Thymus (tissue), 11 donors: ENCODE measurements around the gene PDZD2. TPM values are rescaled to one million over a fixed set of nuclear protein-coding genes. Genes with fewer than 3 reads are reported as not detected.

Experiments used
- DNase-seq, 9 donors: peaks; one replicate each; pipeline ENCODE4 v3.0.0-alpha.2; 2013; ENCODE audit warnings: low spot score in 9 of 9, low read depth in 6 of 9, missing footprints in 1 of 9
- H3K27ac ChIP-seq, 2 donors: one replicate each; pipeline ENCODE4 v1.5.1; 2013; ENCODE audit warnings: control low read depth in 1 of 2, low read depth in 1 of 2, low read length in 1 of 2, mild to moderate bottlenecking in 1 of 2, moderate library complexity in 1 of 2
- H3K27me3 ChIP-seq, 2 donors: one replicate each; pipeline ENCODE4 v1.5.1; 2013; ENCODE audit warnings: low read length in 1 of 2; ENCODE audit not compliant: control insufficient read depth in 2 of 2, insufficient read depth in 1 of 2
- H3K36me3 ChIP-seq, 2 donors: one replicate each; pipeline ENCODE4 v1.5.1; 2013; ENCODE audit warnings: low read length in 1 of 2, mild to moderate bottlenecking in 1 of 2, moderate library complexity in 1 of 2; ENCODE audit not compliant: control insufficient read depth in 2 of 2, insufficient read depth in 2 of 2
- H3K4me1 ChIP-seq, 2 donors: one replicate each; pipeline ENCODE4 v1.5.1; 2013; ENCODE audit warnings: low read length in 2 of 2; ENCODE audit not compliant: control insufficient read depth in 2 of 2, insufficient read depth in 2 of 2
- H3K4me3 ChIP-seq, 2 donors: one replicate each; pipeline ENCODE4 v1.5.1; 2013; ENCODE audit warnings: low read length in 2 of 2, control low read depth in 1 of 2, mild to moderate bottlenecking in 1 of 2
- H3K9me3 ChIP-seq, 2 donors: one replicate each; pipeline ENCODE4 v1.5.1; 2013; ENCODE audit warnings: low read length in 1 of 2, mild to moderate bottlenecking in 1 of 2; ENCODE audit not compliant: control insufficient read depth in 2 of 2, insufficient read depth in 1 of 2
- WGBS: extraction: QIAGEN DNeasy Blood & Tissue Kit; methylation state at CpG from one replicate; pipeline ENCODE4 v1.1.7; 2013; 5-methylcytosine and 5-hydroxymethylcytosine counted together
- polyA plus RNA-seq: library from polyadenylated mRNA; stranded (reverse); fragments of 200-250 nt; gene quantifications from one replicate; pipeline ENCODE4 v1.2.3, GENCODE V29; 2013
- total RNA-seq: library from RNA; stranded (reverse); fragments of 120-200 nt; gene quantifications from one replicate; pipeline ENCODE4 v1.2.4, GENCODE V29; 2013
- donor health status: healthy.

Gene PDZD2
- total and polyA plus RNA-seq, 2 donors: 4.4 to 6.8 TPM

DNA sequence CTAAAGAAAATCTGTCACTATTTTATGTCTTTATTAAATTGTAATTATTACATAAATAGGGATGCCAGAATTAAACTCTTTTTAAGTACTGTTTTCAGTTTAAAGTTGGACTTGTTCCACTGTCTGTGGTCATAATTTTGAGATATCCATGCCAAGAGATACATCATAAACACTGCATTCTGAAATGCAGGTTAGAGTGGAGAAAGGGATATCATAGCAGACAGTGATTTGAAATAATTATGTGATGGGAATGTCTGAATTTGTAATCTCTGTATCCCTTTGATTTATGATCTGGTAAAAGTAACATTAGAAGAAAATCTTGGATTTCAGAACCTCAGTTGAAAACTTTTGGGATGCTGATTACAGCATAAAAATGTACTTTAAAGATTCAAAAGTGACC lies 313.1 kb downstream of the PDZD2 start:
- H3K27ac ChIP-seq: no peak overlapping the region
- DNase-seq: no peak
- no peaks in the 10 kb centered on the region for H3K4me1 ChIP-seq
- H3K9me3 ChIP-seq: no peaks in the 10 kb centered on the region
- no peaks in the 10 kb centered on the region for H3K36me3 ChIP-seq
- H3K4me3 ChIP-seq: no peak overlapping the region
- no peaks in the 10 kb centered on the region for H3K27me3 ChIP-seq

DNA sequence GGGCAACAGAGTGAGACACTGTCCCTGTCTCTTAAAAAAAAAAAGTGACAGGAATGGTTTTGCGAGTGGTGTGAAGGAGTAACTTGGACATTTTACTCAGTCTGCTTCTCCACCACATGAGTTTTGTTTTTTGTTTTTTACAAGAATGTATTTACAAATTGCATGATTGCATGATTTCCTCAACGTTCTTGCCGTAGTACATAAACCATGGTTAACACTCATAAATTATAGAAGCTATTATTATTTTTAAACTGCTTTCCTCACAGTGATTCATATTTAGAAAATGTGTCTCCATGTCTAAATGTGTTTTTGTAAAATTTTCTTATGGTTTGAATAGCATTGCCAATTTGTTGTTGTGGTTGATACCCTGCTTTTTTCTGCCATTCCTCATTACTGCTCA lies 315.2 kb downstream of the PDZD2 start:
- H3K9me3 ChIP-seq: no peaks in the 10 kb centered on the region
- no peaks in the 10 kb centered on the region for H3K27me3 ChIP-seq
- no peaks in the 10 kb centered on the region for H3K36me3 ChIP-seq
- H3K4me3 ChIP-seq: no peak overlapping the region
- DNase-seq: no peak
- WGBS: 95% methylated on average over 3 of the region's 3 CpGs
- H3K27ac ChIP-seq: no peak overlapping the region
- H3K4me1 ChIP-seq: no peaks in the 10 kb centered on the region

DNA sequence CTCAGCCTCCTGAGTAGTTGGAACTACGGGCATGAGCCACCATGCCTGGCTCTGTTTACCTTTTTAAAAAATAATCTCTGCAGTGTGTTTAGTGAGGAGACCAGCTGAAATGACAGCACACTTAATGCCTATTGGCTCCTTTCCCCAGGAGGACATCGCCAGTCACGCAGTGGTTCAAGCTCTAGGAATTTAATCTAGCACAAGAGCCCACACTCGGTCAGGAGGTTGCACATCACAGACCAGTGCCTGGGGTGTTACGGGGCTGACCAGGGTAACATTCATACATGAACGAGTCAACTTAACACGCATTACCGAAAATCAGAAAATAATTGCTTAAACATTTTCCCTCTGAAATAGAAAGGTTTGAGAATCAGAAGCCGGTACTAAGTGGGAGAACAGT lies 318.2 kb downstream of the PDZD2 start:
- Histone ChIP-seq H3K36me3 (no peaks in the 10 kb centered on the region), H3K27me3 (no peaks in the 10 kb centered on the region), H3K27ac (no peak overlapping the region), H3K4me3 (no peak overlapping the region), H3K4me1 (no peaks in the 10 kb centered on the region), H3K9me3 (no peaks in the 10 kb centered on the region)
- WGBS: 97% methylated on average over 9 of the region's 9 CpGs
- no peak for DNase-seq

DNA sequence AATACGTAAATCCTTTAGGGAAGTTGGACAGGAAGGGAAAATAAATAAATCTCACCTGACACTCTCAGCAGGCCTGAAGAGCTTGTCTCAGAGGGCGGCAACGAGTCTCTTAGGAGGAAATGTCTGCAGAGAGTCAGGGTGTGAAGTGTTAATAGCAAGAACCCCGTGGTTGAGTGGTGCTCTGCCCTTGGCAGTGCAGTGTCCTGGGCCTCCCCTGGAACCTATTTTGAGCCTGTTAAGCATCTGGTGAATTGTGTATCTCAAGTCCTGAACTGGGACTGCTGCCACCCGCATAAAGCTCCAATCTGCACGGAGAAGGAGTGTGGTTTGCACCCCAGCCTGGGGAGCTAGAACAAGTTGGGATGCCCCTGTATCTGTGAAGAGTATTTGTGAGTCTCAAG lies 323.4 kb downstream of the PDZD2 start:
- Histone ChIP-seq H3K36me3 (no peaks in the 10 kb centered on the region), H3K4me3 (no peak overlapping the region), H3K9me3 (no peaks in the 10 kb centered on the region), H3K27ac (no peak overlapping the region), H3K4me1 (peaks cover 0 to 2% of the 10 kb centered on the region in 2 donors), H3K27me3 (no peaks in the 10 kb centered on the region)
- WGBS: 60% methylated on average over 6 of the region's 6 CpGs
- no peak for DNase-seq

DNA sequence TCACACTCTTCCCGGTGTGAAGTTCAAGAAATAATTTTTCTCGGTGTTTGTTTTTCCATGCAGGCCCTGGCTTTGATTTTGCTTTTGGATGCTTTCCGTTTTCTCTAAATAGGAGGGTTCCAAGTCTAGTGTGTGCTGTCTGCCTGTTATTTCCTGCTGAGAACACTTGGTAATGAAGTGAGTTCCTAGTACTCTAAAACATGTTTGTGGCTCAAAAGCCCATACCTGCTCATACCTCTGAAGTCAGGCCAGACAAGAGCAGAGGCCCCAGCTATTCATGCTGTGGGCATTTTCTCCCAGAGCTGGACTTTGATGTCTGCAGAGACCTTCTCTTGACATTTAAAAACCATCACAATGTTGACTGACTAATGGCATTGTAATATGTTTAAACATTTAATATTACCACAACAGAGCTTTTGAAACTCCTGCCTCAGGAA lies 324.0 kb downstream of the PDZD2 start:
- Histone ChIP-seq H3K27ac (no peak overlapping the region), H3K4me3 (no peak overlapping the region), H3K4me1 (peaks cover 0 to 2% of the 10 kb centered on the region in 2 donors), H3K27me3 (no peaks in the 10 kb centered on the region), H3K9me3 (no peaks in the 10 kb centered on the region), H3K36me3 (no peaks in the 10 kb centered on the region)
- 73% methylated on average over 3 of the region's 3 CpGs for WGBS
- DNase-seq: no peak

DNA sequence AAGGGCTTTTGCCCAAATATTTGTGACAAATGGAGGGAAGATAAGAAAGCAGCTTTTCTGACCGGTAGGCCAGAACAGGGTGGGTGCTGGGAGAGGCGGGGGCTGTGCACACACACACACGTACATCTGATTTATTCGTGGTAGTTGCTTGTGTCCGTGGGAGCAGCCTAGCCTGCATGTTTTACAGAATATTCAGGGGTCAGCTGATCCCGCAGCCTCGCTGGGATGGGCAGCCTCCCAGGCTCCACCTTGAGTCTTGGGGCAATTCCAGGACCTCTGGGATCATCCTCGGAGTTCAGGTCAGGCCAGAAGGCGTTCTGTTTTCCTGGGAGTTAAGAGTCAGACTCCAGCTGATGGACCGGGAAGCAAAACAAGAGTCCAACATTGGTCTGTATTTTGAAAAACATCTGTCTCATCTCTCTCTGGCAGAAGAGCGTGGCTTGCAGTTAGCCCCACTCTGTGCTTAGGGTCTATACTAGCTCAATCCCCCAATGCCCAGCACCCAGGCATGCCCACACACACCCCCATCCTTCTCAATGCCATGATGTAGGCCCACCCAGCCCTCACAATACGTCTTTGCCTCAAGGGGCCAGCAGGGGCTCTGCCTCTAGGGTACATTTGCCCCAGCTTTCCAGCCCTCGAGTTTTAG lies 324.6 kb downstream of the PDZD2 start:
- Histone ChIP-seq H3K36me3 (no peaks in the 10 kb centered on the region), H3K9me3 (no peaks in the 10 kb centered on the region), H3K4me1 (peaks cover 0 to 2% of the 10 kb centered on the region in 2 donors), H3K27ac (no peak overlapping the region), H3K4me3 (no peak overlapping the region), H3K27me3 (no peaks in the 10 kb centered on the region)
- DNase-seq: no peak
- 92% methylated on average over 13 of the region's 13 CpGs for WGBS

DNA sequence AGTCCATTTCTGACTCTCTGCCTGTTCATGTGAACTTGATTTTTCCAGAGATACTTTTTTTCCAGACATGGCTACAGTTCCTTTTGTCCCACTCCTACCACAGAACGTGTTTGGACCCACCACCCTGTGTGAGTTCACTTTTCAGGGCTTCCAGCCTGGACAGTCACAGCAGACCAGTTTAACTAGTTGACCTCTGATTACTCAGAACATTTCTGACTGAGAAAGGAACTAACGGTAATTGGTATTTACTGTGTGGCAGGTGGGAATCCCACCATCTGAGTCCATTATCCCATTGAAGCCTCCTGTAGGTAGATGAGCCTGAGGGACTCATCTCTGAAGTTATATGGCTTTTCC lies 325.1 kb downstream of the PDZD2 start:
- no peaks in the 10 kb centered on the region for H3K36me3 ChIP-seq
- no peak overlapping the region for H3K4me3 ChIP-seq
- peaks cover 0 to 2% of the 10 kb centered on the region in 2 donors for H3K4me1 ChIP-seq
- no peak for DNase-seq
- no peaks in the 10 kb centered on the region for H3K9me3 ChIP-seq
- WGBS: 85% methylated on average over 2 of the region's 2 CpGs
- no peaks in the 10 kb centered on the region for H3K27me3 ChIP-seq
- H3K27ac ChIP-seq: no peak overlapping the region

DNA sequence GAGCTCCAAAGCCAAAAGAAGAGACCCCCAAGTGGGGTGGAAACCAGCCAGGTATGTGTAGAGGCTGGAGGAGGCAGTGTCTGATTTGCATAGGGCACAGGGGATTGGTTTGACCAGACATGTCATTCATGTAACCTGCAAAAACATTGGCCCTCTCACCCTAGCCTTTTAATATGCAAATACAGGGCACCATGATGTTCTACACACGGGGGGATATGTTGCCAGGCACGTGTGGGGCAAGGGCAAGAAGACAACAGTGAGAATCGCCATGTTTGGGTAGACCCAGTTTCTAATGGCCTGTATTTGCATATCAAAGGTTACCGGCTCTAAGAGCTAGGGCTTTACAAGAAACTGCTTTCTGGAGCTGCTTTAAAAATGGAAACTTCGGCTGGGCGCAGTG lies 326.3 kb downstream of the PDZD2 start:
- WGBS: 96% methylated on average over 6 of the region's 6 CpGs
- Histone ChIP-seq H3K27ac (no peak overlapping the region), H3K9me3 (no peaks in the 10 kb centered on the region), H3K36me3 (no peaks in the 10 kb centered on the region), H3K4me3 (no peak overlapping the region), H3K27me3 (no peaks in the 10 kb centered on the region), H3K4me1 (peaks cover 0 to 2% of the 10 kb centered on the region in 2 donors)
- DNase-seq: no peak

DNA sequence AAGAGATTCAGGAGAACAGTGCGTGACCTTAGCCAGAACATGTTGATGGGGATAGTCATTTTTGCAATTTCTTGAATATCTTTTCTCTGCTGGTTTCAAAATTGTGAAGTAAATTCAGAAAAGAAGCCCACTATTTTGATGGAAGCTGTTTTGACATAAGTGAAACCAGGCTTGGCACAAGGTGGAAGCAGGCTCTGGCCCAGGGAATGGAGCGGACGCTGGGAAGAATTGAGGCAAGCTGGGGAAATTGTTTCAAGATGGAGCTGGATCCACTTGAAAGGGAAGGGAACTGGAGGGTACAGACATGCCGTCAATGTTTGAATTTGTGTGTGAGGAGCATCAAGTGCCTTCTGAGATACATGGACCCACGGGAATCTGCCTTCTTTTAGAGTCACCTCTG lies 328.0 kb downstream of the PDZD2 start:
- 94% methylated on average over 5 of the region's 5 CpGs for WGBS
- DNase-seq: no peak
- H3K4me1 ChIP-seq: peaks cover 0 to 2% of the 10 kb centered on the region in 2 donors
- no peaks in the 10 kb centered on the region for H3K36me3 ChIP-seq
- no peaks in the 10 kb centered on the region for H3K27me3 ChIP-seq
- no peak overlapping the region for H3K4me3 ChIP-seq
- peak overlapping the region in 1 of 2 donors; percentile 27 for H3K27ac ChIP-seq
- no peaks in the 10 kb centered on the region for H3K9me3 ChIP-seq

DNA sequence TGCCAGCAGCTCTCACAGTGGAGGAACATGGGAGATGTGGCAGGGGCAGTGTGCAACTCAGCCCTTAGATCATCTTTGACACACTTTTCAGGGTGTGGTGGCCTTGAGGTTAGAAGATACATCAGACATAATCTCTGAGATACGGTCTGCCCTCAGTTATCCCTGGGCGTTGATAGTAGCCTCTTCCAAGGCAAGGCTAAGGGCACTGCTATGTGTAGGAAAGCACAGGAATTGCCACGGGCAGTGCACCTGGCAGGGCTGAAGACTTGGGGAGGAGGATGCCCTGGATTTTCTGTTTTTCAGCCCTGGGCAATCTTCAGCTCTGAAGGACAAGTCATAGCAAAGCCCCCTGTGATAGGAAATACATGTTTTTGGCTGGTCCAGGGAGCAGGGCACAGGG lies 328.5 kb downstream of the PDZD2 start:
- DNase-seq: no peak
- H3K4me3 ChIP-seq: no peak overlapping the region
- H3K27me3 ChIP-seq: no peaks in the 10 kb centered on the region
- 97% methylated on average over 3 of the region's 3 CpGs for WGBS
- H3K36me3 ChIP-seq: no peaks in the 10 kb centered on the region
- H3K4me1 ChIP-seq: peaks cover 0 to 2% of the 10 kb centered on the region in 2 donors
- no peak overlapping the region for H3K27ac ChIP-seq
- no peaks in the 10 kb centered on the region for H3K9me3 ChIP-seq
